Measurements from ENCODE around the gene PPIL1.

DNA sequence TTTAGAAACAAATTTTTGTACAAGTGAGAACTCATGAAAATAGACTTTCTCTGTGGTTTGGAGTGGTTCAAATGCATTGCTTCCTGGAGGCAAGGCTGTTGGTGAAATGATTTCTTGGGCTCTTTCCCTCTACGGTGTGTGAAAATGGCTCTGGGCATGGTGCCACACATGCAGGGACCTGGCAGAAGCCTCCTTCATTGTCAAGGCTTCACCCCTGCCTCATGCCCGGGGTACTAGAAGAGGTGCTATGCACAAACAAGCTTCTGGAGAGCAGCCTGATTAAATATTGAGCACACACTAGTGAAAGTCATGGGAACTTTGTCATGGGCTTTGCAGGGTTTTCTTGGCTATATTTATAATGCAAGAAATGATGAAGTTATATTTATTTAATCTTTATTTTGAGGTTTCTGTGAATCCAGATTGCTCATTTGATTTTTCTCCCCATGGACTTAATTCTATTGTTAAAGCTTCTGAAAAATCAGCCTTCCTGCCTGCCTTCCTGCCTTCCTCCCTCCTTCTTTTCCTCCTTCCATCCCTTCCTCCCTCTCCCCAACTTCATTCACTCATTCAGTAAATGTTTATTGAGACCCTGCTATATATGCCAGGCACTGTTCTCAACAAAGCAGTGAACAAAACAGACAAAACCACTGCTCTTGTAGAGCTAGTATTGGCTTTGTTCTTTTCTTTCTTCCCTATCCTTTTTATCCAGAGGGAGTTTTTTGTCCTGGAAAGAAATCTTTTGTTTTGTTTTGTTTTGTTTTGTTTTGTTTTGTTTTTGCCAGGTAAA, 32.1 kb upstream of the PPIL1 start:
- no peak for TF ChIP-seq POLR2AphosphoS5 (IDR thresholded peaks at IDR 0.05)
- TF ChIP-seq CTCF (IDR thresholded peaks at IDR 0.05), result no peak
- TF ChIP-seq POLR2A (IDR thresholded peaks at IDR 0.05), result no peak
